H1 (cell line): ENCODE measurements around the gene CORO2B. TPM values are rescaled to one million over a fixed set of nuclear protein-coding genes. Genes with fewer than 3 reads are reported as not detected.
A peak's percentile ranks its signal among the peaks of the same experiment; 100 is the strongest.

ENCODE experiments used
- CTCF ChIA-PET: fragments of 300-600 bp; sonication (Branson Sonifier 250); formaldehyde crosslinking; loops from one replicate; lab custom pipeline; 2021; ENCODE audit not compliant: partially characterized antibody; lab: Charles Lee
- POLR2A ChIA-PET: fragments of 300-600 bp; sonication (Branson Sonifier 250); formaldehyde crosslinking; loops from one replicate; lab custom pipeline; 2021; ENCODE audit warnings: inconsistent platforms; ENCODE audit not compliant: partially characterized antibody; lab: Charles Lee
- DNase-seq, 2 experiments: peaks; one replicate each; pipeline versions ENCODE4 v3.0.0 to v3.0.0-alpha.2; 2010 to 2022; ENCODE audit warnings: low spot score in 2 of 2, low read depth in 1 of 2, mixed read lengths in 1 of 2
- FAIRE-seq: peaks from 2 replicates; lab custom pipeline; 2011; peaks lifted over from hg19 to GRCh38; lab: Jason Lieb, UNC
- H2AFZ ChIP-seq: 2 replicates; pipeline ENCODE4 v1.8.1; 2012; ENCODE audit warnings: low read length, inconsistent platforms
- H2AK5ac ChIP-seq: 2 replicates; pipeline ENCODE4 v1.6.1; 2013; ENCODE audit warnings: low read depth, low read length
- H2BK120ac ChIP-seq: replicated peaks from 2 replicates; pipeline ENCODE3; 2013; ENCODE audit warnings: low read depth, low read length, inconsistent platforms
- H2BK12ac ChIP-seq: 2 replicates; pipeline ENCODE4 v1.6.1; 2013; ENCODE audit warnings: low read depth, low read length
- H2BK15ac ChIP-seq: 2 replicates; pipeline ENCODE4 v1.6.1; 2013; ENCODE audit warnings: low read length
- H2BK20ac ChIP-seq: 2 replicates; pipeline ENCODE4 v1.6.1; 2013; ENCODE audit warnings: low read length
- H2BK5ac ChIP-seq: 2 replicates; pipeline ENCODE4 v1.6.1; 2013; ENCODE audit warnings: low read depth, low read length
- H3K14ac ChIP-seq: 2 replicates; pipeline ENCODE4 v1.6.1; 2013; ENCODE audit warnings: inconsistent platforms; ENCODE audit not compliant: insufficient read length
- H3K18ac ChIP-seq: 2 replicates; pipeline ENCODE4 v1.6.1; 2013; ENCODE audit warnings: low read length; ENCODE audit errors: extremely low read depth
- H3K23ac ChIP-seq: 2 replicates; pipeline ENCODE4 v1.6.1; 2013; ENCODE audit warnings: inconsistent platforms; ENCODE audit not compliant: insufficient read length
- H3K23me2 ChIP-seq: 2 replicates; pipeline ENCODE4 v1.6.1; 2013; ENCODE audit warnings: low read depth, low read length
- H3K27ac ChIP-seq: 2 replicates; pipeline ENCODE4 v1.6.1; 2011; ENCODE audit warnings: low read depth, low read length, inconsistent platforms
- H3K27me3 ChIP-seq, 4 experiments: replicated peaks in 1 of 4; 1 replicate in 1 of 4; 2 replicates in 3 of 4; pipeline versions ENCODE4 v1.6.1 to v1.8.1; 2011 to 2013; ENCODE audit warnings: low read length in 3 of 4, mild to moderate bottlenecking in 3 of 4, inconsistent platforms in 2 of 4, mixed read lengths in 2 of 4, moderate library complexity in 1 of 4; ENCODE audit not compliant: control insufficient read depth in 3 of 4, insufficient read depth in 3 of 4; ENCODE audit errors: extremely low read depth in 1 of 4
- H3K36me3 ChIP-seq, 4 experiments: 2 replicates each; pipeline versions ENCODE4 v1.6.1 to v1.8.1; 2011 to 2013; ENCODE audit warnings: mild to moderate bottlenecking in 4 of 4, low read length in 3 of 4, moderate library complexity in 2 of 4, control low read depth in 1 of 4, inconsistent platforms in 1 of 4; ENCODE audit not compliant: insufficient read depth in 4 of 4, control insufficient read depth in 2 of 4
- H3K4ac ChIP-seq: replicated peaks from 2 replicates; pipeline ENCODE3; 2013; ENCODE audit warnings: low read length, low read depth, mixed read lengths, inconsistent platforms; ENCODE audit not compliant: insufficient read length
- H3K4me1 ChIP-seq, 4 experiments: replicated peaks in 1 of 4; 1 replicate in 1 of 4; 2 replicates in 3 of 4; pipeline versions ENCODE4 v1.6.1 to v1.8.1; 2011 to 2013; ENCODE audit warnings: low read length in 3 of 4, inconsistent platforms in 2 of 4, mixed read lengths in 1 of 4; ENCODE audit not compliant: insufficient read depth in 4 of 4, control insufficient read depth in 3 of 4
- H3K4me2 ChIP-seq, 2 experiments: 2 replicates each; pipeline versions ENCODE4 v1.6.1 to v1.8.1; 2011 to 2013; ENCODE audit warnings: low read depth in 2 of 2, low read length in 2 of 2, control low read depth in 1 of 2, inconsistent platforms in 1 of 2, mild to moderate bottlenecking in 1 of 2; ENCODE audit not compliant: insufficient read depth in 1 of 2
- H3K4me3 ChIP-seq, 4 experiments: fragments of 200-600, 300-600 bp in 1 of 4; sonication (generic), shearing (Covaris generic), sonication (Bioruptor Twin) in 1 of 4; 2 replicates each; pipeline versions ENCODE4 v1.5.1 to v1.8.1; 2011 to 2016; ENCODE audit warnings: low read length in 4 of 4, low read depth in 3 of 4, control low read depth in 2 of 4, inconsistent platforms in 2 of 4, mild to moderate bottlenecking in 2 of 4, mixed read lengths in 1 of 4, moderate library complexity in 1 of 4; ENCODE audit not compliant: insufficient read depth in 2 of 4; ENCODE audit errors: extremely low read depth in 1 of 4
- H3K56ac ChIP-seq: replicated peaks from 2 replicates; pipeline ENCODE3; 2013; ENCODE audit warnings: low read depth, mild to moderate bottlenecking, mixed read lengths, low read length, inconsistent platforms; ENCODE audit not compliant: insufficient read length
- H3K79me1 ChIP-seq: 2 replicates; pipeline ENCODE4 v1.6.1; 2013; ENCODE audit warnings: low read depth, low read length, control low read depth
- H3K79me2 ChIP-seq, 2 experiments: 2 replicates each; pipeline versions ENCODE4 v1.6.1 to v1.8.1; 2012 to 2013; ENCODE audit warnings: low read length in 2 of 2, mild to moderate bottlenecking in 2 of 2, inconsistent platforms in 1 of 2; ENCODE audit not compliant: insufficient read depth in 2 of 2, control insufficient read depth in 1 of 2
- H3K9ac ChIP-seq, 4 experiments: replicated peaks in 1 of 4; 1 replicate in 1 of 4; 2 replicates in 3 of 4; pipeline versions ENCODE4 v1.6.1 to v1.8.1; 2011 to 2013; ENCODE audit warnings: low read depth in 3 of 4, low read length in 3 of 4, control low read depth in 2 of 4, mild to moderate bottlenecking in 2 of 4, moderate library complexity in 2 of 4, inconsistent platforms in 1 of 4; ENCODE audit errors: extremely low read depth in 1 of 4
- H3K9me3 ChIP-seq, 2 experiments: 2 replicates each; pipeline versions ENCODE4 v1.6.1 to v1.8.1; 2012 to 2013; ENCODE audit warnings: mild to moderate bottlenecking in 2 of 2, moderate library complexity in 2 of 2, control low read depth in 1 of 2, inconsistent platforms in 1 of 2, low read depth in 1 of 2, low read length in 1 of 2, mixed read lengths in 1 of 2; ENCODE audit not compliant: insufficient read depth in 2 of 2
- H4K20me1 ChIP-seq, 2 experiments: replicated peaks in 1 of 2; 2 replicates each; pipeline versions ENCODE3 to v1.8.1; 2011 to 2013; ENCODE audit warnings: inconsistent platforms in 2 of 2, low read length in 2 of 2, mild to moderate bottlenecking in 1 of 2; ENCODE audit not compliant: insufficient read depth in 2 of 2, control insufficient read depth in 1 of 2
- H4K5ac ChIP-seq: 2 replicates; pipeline ENCODE4 v1.6.1; 2013; ENCODE audit warnings: low read length, low read depth, mixed read lengths, inconsistent platforms; ENCODE audit not compliant: insufficient read length
- H4K8ac ChIP-seq: 2 replicates; pipeline ENCODE4 v1.8.0; 2013; ENCODE audit warnings: mild to moderate bottlenecking, moderate library complexity, low read length, inconsistent platforms; ENCODE audit not compliant: insufficient read depth; ENCODE audit errors: extremely low read depth
- H4K91ac ChIP-seq: replicated peaks from 2 replicates; pipeline ENCODE3; 2013; ENCODE audit warnings: low read length, mixed read lengths, inconsistent platforms; ENCODE audit not compliant: insufficient read length
- ASH2L ChIP-seq: fragments of 200-600, 300-600 bp; sonication (generic); IDR thresholded peaks from one replicate; pipeline ENCODE4 v1.7.1; 2017; ENCODE audit warnings: low read length
- CBX8 ChIP-seq: fragments of 300-800, 300-1000 bp; sonication (generic); IDR thresholded peaks from 2 replicates; pipeline ENCODE4 v1.7.1; 2016; ENCODE audit warnings: low read depth, low read length, borderline replicate concordance
- CTBP2 ChIP-seq: IDR thresholded peaks from 2 replicates; pipeline ENCODE4 v1.7.0; 2011; ENCODE audit warnings: borderline replicate concordance, mild to moderate bottlenecking, moderate library complexity, mixed read lengths, low read length; ENCODE audit not compliant: insufficient read depth, insufficient read length
- EP300 ChIP-seq, 2 experiments: IDR thresholded peaks; 1 replicate in 1 of 2; 2 replicates in 1 of 2; pipeline ENCODE4 v1.6.1; 2011 to 2012; ENCODE audit warnings: low read depth in 2 of 2, low read length in 2 of 2, mild to moderate bottlenecking in 2 of 2, borderline replicate concordance in 1 of 2, inconsistent platforms in 1 of 2, moderate library complexity in 1 of 2
- HDAC2 ChIP-seq, 2 experiments: fragments of 300-600 bp in 1 of 2; sonication (generic) in 1 of 2; IDR thresholded peaks; 2 replicates each; pipeline ENCODE4 v1.6.1; 2011 to 2012; ENCODE audit warnings: low read depth in 2 of 2, low read length in 2 of 2, mild to moderate bottlenecking in 2 of 2, moderate library complexity in 2 of 2, borderline replicate concordance in 1 of 2, inconsistent platforms in 1 of 2
- JUND ChIP-seq: IDR thresholded peaks from 2 replicates; pipeline ENCODE4 v1.6.1; 2011; ENCODE audit warnings: mild to moderate bottlenecking, improper control_type of control experiment, low read length
- NANOG ChIP-seq: IDR thresholded peaks from 2 replicates; pipeline ENCODE4 v1.6.1; 2011; ENCODE audit warnings: low read length, low read depth, mild to moderate bottlenecking, inconsistent platforms; ENCODE audit not compliant: insufficient read depth, poor library complexity, severe bottlenecking
- TCF12 ChIP-seq: IDR thresholded peaks from 2 replicates; pipeline ENCODE4 v1.6.1; 2011; ENCODE audit warnings: low read depth, mild to moderate bottlenecking, low read length
- YY1 ChIP-seq: IDR thresholded peaks from 2 replicates; pipeline ENCODE4 v1.6.1; 2011; ENCODE audit warnings: low read depth, mild to moderate bottlenecking, low read length
- WGBS, 2 experiments: shearing (Covaris generic) in 1 of 2; methylation state at CpG; one replicate each; pipeline versions ENCODE4 v1.1.6 to v1.1.7; 2013 to 2015; ENCODE audit warnings: low lambda C conversion rate in 2 of 2, mixed read lengths in 2 of 2, inconsistent platforms in 1 of 2, low coverage in 1 of 2, missing lambda C conversion rate in 1 of 2; ENCODE audit not compliant: insufficient replicate concordance in 2 of 2, insufficient coverage in 1 of 2, insufficient read length in 1 of 2; ENCODE audit errors: extremely low coverage in 1 of 2, missing lambda C conversion rate in 1 of 2; 5-methylcytosine and 5-hydroxymethylcytosine counted together
- polyA plus RNA-seq, 7 experiments: library from polyadenylated mRNA; depleted of rRNA in 3 of 7; stranded (reverse) in 5 of 7; unstranded in 2 of 7; fragments of >200 nt in 5 of 7; fragments of 200-250 nt in 2 of 7; gene quantifications; 1 replicate in 5 of 7; 2 replicates in 1 of 7; 4 replicates in 1 of 7; pipeline versions ENCODE4 v1.2.1 to v1.2.3, GENCODE V29; 2011 to 2013; ENCODE audit warnings: missing spikeins in 2 of 7, mixed read lengths in 2 of 7
- total RNA-seq: library from RNA; stranded (reverse); fragmentation: NEBNext Ultra II Directional; extraction: Animal tissue kit (Norgen Biotek cat#: 25700); gene quantifications from 2 replicates; pipeline ENCODE4 v1.2.1, GENCODE V29; 2021
- TF ChIP-seq, protein P1 (sequence below): IDR thresholded peaks from 2 replicates; pipeline ENCODE4 v1.6.1; 2012; ENCODE audit warnings: inconsistent platforms

CORO2B gene
- total and polyA plus RNA-seq, 2 of the 8 experiments (the other 6 are each of a cell fraction or from before 2014, with no cell fraction given) = 3.4 to 6.7 TPM

GRCh38 chr15:68666120-68666811 is 87.5 kb downstream of the CORO2B start:
- H3K36me3 ChIP-seq = no peaks in the 10 kb centered on the region
- TF ChIP-seq TCF12 (0 out of 2 replicates have a peak, but pooled peaks have one; percentile 8), CBX8 (no peak), EP300 (IDR thresholded peaks at IDR 0.05; ENCODE audit: borderline replicate concordance in 1 of 2, low read depth in 2 of 2, low read length in 2 of 2) (peak in 1 of 2 experiments; percentile 46; a peak in 1 of 3 replicates), HDAC2 (IDR thresholded peaks at IDR 0.05; ENCODE audit: borderline replicate concordance in 1 of 2, low read depth in 2 of 2, low read length in 2 of 2) (peak in 1 of 2 experiments; percentile 80; a peak in 1 of 4 replicates), ASH2L (peak; percentile 30), CTBP2 (peak; percentile 53), YY1 (peak; percentile 45; the same call in 1 of the 2 replicates), JUND (no peak), NANOG (no peak)
- TF ChIP-seq, protein P1, sequence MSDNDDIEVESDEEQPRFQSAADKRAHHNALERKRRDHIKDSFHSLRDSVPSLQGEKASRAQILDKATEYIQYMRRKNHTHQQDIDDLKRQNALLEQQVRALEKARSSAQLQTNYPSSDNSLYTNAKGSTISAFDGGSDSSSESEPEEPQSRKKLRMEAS = peak; percentile 24; the same call in 1 of the 2 replicates
- no peak overlapping the region for H4K8ac ChIP-seq
- ChIA-PET POLR2A (interaction anchor here (1.0 to 1.4 kb wide), 2 partner anchors 86 to 153 kb away, joined by 3 to 4 read pairs; no protein-coding TSS in a partner anchor), CTCF (interaction anchor here (0.5 to 35.0 kb wide), 12 partner anchors 7 to 147 kb away, joined by 3 to 721 read pairs (median 8); no protein-coding TSS in a partner anchor)
- no peaks in the 10 kb centered on the region for H3K23me2 ChIP-seq
- H3K4me3 ChIP-seq = peak overlapping the region in 1 of 4 experiments; percentile 14; a peak in 2 of 8 replicates
- H4K5ac ChIP-seq = no peak overlapping the region
- H4K91ac ChIP-seq = peak overlapping the region; percentile 37
- DNase-seq (peak in 1 of 2 experiments; percentile 55), FAIRE-seq (peak; percentile 13)
- no peaks in the 10 kb centered on the region for H4K20me1 ChIP-seq
- WGBS, 2 experiments = 38% methylated on average over 6 of the region's 6 CpGs; no CpG with 5 or more reads in 1 of the 2 experiments
- peak overlapping the region; percentile 59 for H2BK120ac ChIP-seq
- no peaks in the 10 kb centered on the region; a peak in 1 of 4 replicates for H3K9me3 ChIP-seq
- no peaks in the 10 kb centered on the region for H3K79me1 ChIP-seq
- peak overlapping the region; percentile 93 for H3K18ac ChIP-seq
- peaks cover 0 to 2% (median 0%) of the 10 kb centered on the region in 4 experiments; a peak in 1 of 7 replicates for H3K27me3 ChIP-seq
- peak overlapping the region; percentile 99 for H2BK12ac ChIP-seq
- no peaks in the 10 kb centered on the region for H3K79me2 ChIP-seq
- H3K56ac ChIP-seq = no peak overlapping the region
- no peak overlapping the region for H3K9ac ChIP-seq
- H2BK15ac ChIP-seq = 0 out of 2 replicates have a peak overlapping the region, but pooled peaks have one; percentile 18
- H3K14ac ChIP-seq = no peak overlapping the region
- H3K4me1 ChIP-seq = peaks cover 5 to 13% (median 9%) of the 10 kb centered on the region in 4 experiments; a peak in 6 of 7 replicates
- no peak overlapping the region for H3K23ac ChIP-seq
- peak overlapping the region; percentile 97 for H2BK20ac ChIP-seq
- peak overlapping the region; percentile 25; the same call in 1 of the 2 replicates for H2AK5ac ChIP-seq
- H3K27ac ChIP-seq = peak overlapping the region; percentile 44; the same call in 1 of the 2 replicates
- H3K4ac ChIP-seq = no peak overlapping the region
- peak overlapping the region; percentile 90; the same call in 1 of the 2 replicates for H2BK5ac ChIP-seq
- peak overlapping the region; percentile 35; the same call in 1 of the 2 replicates for H2AFZ ChIP-seq
- H3K4me2 ChIP-seq = peak overlapping the region; percentile 50 to 65
